ENCODE results near the gene NME8. TPM values are rescaled to one million over a fixed set of nuclear protein-coding genes. Genes with fewer than 3 reads are reported as not detected.

The NME8 gene
- total RNA-seq, 2 donors from 2014 or later: not detected

GRCh38 chr7:37923996-37924395 is 75.6 kb downstream of the NME8 start:
- H3K9me3 ChIP-seq: peaks cover 0 to 12% of the 10 kb centered on the region in 2 donors
- H3K27me3 ChIP-seq: no peaks in the 10 kb centered on the region
- no peaks in the 10 kb centered on the region for H3K36me3 ChIP-seq
- no peak for TF ChIP-seq CTCF (IDR thresholded peaks at IDR 0.05)
- no peak for DNase-seq (ENCODE audit: low spot score)
- H3K27ac ChIP-seq: no peak overlapping the region
- peaks cover 0 to 21% of the 10 kb centered on the region in 2 donors for H3K4me1 ChIP-seq
- H3K4me3 ChIP-seq: no peak overlapping the region

- peaks cover 0 to 12% of the 10 kb centered on the region in 2 donors for H3K9me3 ChIP-seq
- no peak for DNase-seq (ENCODE audit: low spot score)
- TF ChIP-seq CTCF (IDR thresholded peaks at IDR 0.05): no peak
- H3K27ac ChIP-seq: no peak overlapping the region
- H3K4me1 ChIP-seq: peaks cover 0 to 21% of the 10 kb centered on the region in 2 donors
- H3K27me3 ChIP-seq: no peaks in the 10 kb centered on the region
- H3K4me3 ChIP-seq: no peak overlapping the region
- H3K36me3 ChIP-seq: no peaks in the 10 kb centered on the region
Observed at GRCh38 chr7:37924491-37925041, 76.2 kb downstream of the NME8 start.

- Histone ChIP-seq H3K27ac (no peak overlapping the region), H3K4me3 (no peak overlapping the region), H3K9me3 (peaks cover 0 to 12% of the 10 kb centered on the region in 2 donors), H3K4me1 (peaks cover 0 to 13% of the 10 kb centered on the region in 2 donors), H3K36me3 (no peaks in the 10 kb centered on the region), H3K27me3 (no peaks in the 10 kb centered on the region)
- TF ChIP-seq CTCF (IDR thresholded peaks at IDR 0.05): no peak
- DNase-seq (ENCODE audit: low spot score): no peak
Observed at GRCh38 chr7:37925620-37926019, 77.2 kb downstream of the NME8 start.

GRCh38 chr7:37927773-37928444 is 79.5 kb downstream of the NME8 start:
- Histone ChIP-seq H3K27ac (no peak overlapping the region), H3K9me3 (peaks cover 0 to 12% of the 10 kb centered on the region in 2 donors), H3K4me1 (no peaks in the 10 kb centered on the region), H3K36me3 (no peaks in the 10 kb centered on the region), H3K27me3 (no peaks in the 10 kb centered on the region), H3K4me3 (no peak overlapping the region)
- no peak for TF ChIP-seq CTCF (IDR thresholded peaks at IDR 0.05)
- no peak for DNase-seq (ENCODE audit: low spot score)

- Histone ChIP-seq H3K36me3 (no peaks in the 10 kb centered on the region), H3K27me3 (no peaks in the 10 kb centered on the region), H3K4me1 (no peaks in the 10 kb centered on the region), H3K27ac (no peak overlapping the region), H3K4me3 (no peak overlapping the region), H3K9me3 (peaks cover 0 to 12% of the 10 kb centered on the region in 2 donors)
- TF ChIP-seq CTCF (IDR thresholded peaks at IDR 0.05): no peak
- no peak for DNase-seq (ENCODE audit: low spot score)
Observed at GRCh38 chr7:37928878-37929277, 80.5 kb downstream of the NME8 start.

Measured in right atrium auricular region (tissue), 2 donors.